NB4 (cell line): ENCODE measurements around the gene FAM227B.

Experiments used
- DNase-seq: peaks from one replicate; pipeline ENCODE4 v3.0.0; 2010; ENCODE audit warnings: low read depth
- H3K4me3 ChIP-seq: one replicate; pipeline ENCODE4 v1.5.1; 2011; ENCODE audit warnings: mild to moderate bottlenecking, low read depth, low read length, moderate library complexity
- MYC ChIP-seq: IDR thresholded peaks from 2 replicates; pipeline ENCODE4 v1.6.1; 2011; ENCODE audit warnings: low read depth, low read length
- POLR2A ChIP-seq: IDR thresholded peaks from 2 replicates; pipeline ENCODE4 v1.6.1; 2011; ENCODE audit warnings: mild to moderate bottlenecking; ENCODE audit not compliant: insufficient read length; ENCODE audit errors: extremely low read depth
- TF ChIP-seq, protein P1 (sequence below): IDR thresholded peaks from one replicate; pipeline ENCODE4 v1.5.1; 2012; ENCODE audit warnings: low read depth, low read length
- TF ChIP-seq, protein P2 (sequence below): IDR thresholded peaks from 2 replicates; pipeline ENCODE4 v1.6.1; 2011; ENCODE audit warnings: low read depth, low read length

FAM227B gene

DNA sequence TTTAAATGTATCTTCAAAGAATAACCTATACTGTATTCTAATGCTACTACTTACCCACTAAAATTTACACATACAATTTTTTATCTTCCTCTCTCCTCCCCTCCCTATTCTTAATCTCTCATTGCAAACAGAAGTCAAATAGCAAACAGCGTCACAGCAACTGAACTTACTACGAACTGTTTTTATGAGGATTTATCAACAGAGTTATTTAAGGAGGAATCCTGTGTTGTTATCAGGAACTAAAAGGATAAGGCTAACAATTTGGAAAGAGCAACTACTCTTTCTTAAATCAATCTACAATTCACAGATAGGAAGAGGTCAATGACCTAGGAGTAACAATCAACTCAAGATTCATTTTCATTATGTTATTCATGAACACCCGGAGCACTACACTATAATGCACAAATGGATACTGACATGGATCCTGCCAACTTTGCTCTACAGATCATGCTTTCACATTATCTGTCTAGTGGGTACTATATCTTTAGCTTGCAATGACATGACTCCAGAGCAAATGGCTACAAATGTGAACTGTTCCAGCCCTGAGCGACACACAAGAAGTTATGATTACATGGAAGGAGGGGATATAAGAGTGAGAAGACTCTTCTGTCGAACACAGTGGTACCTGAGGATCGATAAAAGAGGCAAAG, 196.6 kb downstream of the FAM227B start:
- H3K4me3 ChIP-seq: no peak overlapping the region
- TF ChIP-seq, protein P1, sequence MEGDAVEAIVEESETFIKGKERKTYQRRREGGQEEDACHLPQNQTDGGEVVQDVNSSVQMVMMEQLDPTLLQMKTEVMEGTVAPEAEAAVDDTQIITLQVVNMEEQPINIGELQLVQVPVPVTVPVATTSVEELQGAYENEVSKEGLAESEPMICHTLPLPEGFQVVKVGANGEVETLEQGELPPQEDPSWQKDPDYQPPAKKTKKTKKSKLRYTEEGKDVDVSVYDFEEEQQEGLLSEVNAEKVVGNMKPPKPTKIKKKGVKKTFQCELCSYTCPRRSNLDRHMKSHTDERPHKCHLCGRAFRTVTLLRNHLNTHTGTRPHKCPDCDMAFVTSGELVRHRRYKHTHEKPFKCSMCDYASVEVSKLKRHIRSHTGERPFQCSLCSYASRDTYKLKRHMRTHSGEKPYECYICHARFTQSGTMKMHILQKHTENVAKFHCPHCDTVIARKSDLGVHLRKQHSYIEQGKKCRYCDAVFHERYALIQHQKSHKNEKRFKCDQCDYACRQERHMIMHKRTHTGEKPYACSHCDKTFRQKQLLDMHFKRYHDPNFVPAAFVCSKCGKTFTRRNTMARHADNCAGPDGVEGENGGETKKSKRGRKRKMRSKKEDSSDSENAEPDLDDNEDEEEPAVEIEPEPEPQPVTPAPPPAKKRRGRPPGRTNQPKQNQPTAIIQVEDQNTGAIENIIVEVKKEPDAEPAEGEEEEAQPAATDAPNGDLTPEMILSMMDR: no peak
- TF ChIP-seq, protein P2, sequence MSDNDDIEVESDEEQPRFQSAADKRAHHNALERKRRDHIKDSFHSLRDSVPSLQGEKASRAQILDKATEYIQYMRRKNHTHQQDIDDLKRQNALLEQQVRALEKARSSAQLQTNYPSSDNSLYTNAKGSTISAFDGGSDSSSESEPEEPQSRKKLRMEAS: no peak
- TF ChIP-seq MYC (no peak), POLR2A (no peak)
- DNase-seq: no peak

DNA sequence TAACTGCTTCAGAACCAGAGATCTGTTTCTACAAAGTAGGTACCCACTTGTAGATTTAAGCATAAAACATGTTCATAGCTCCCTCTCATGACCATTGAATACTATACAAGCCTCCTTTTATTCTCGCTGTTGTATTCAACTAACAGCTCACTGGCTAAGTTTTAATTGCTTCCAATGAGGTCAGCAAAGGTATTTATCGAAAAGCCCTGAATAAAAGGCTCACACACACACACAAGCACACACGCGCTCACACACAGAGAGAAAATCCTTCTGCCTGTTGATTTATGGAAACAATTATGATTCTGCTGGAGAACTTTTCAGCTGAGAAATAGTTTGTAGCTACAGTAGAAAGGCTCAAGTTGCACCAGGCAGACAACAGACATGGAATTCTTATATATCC, 197.6 kb downstream of the FAM227B start, which contains the start of gene FGF7:
FGF7 (plus strand) TSS at position 222 of the 400 bp plus-strand sequence. CDS start 1,056 bp downstream, outside the sequence.
- DNase-seq: peak; percentile 14
- TF ChIP-seq, protein P1: no peak
- TF ChIP-seq, protein P2: no peak
- TF ChIP-seq POLR2A: no peak
- TF ChIP-seq MYC: no peak
- H3K4me3 ChIP-seq: peak within 1 kb of the TSS; percentile 22

DNA sequence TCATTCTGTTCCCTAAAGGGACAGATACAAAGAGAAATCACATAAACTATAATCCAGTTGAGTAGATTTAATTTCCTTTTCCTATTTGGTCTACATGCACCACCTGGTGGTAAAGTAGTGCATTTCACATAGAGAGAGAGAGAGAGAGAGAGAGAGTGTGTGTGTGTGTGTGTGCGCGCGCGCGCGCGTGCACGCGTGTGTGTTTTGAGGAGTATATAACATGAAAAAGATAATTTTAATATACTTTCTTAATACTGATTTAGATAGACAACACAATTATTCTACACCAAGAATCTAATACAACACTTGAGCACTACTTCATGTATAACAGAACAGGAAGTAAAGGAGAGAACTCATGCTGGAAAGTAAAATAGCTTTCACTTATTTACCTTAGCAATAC, 198.6 kb downstream of the FAM227B start:
- H3K4me3 ChIP-seq: peak overlapping the region; percentile 22
- DNase-seq: peak; percentile 67
- TF ChIP-seq, protein P1: peak; percentile 41
- no peak for TF ChIP-seq MYC

DNA sequence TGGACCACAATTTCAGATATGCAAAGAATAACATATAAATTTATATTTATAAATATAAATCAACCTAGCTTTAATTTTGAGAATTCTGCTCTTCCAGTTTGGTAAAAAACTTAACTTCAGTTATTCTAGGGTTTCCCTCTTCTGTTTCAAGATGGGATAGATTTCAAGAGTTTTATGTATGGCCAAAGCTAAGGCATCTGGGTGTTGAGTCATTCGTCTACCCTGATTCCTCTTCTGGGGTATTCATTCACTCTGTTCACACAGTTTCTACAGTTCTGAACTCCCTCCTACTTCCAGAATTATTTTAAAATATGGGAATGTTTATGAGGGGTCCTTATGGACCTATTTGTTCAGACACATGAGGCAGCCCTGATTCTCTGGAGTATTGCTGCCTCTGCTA, 201.8 kb downstream of the FAM227B start:
- no peak for DNase-seq
- TF ChIP-seq, protein P2: no peak
- no peak overlapping the region for H3K4me3 ChIP-seq

DNA sequence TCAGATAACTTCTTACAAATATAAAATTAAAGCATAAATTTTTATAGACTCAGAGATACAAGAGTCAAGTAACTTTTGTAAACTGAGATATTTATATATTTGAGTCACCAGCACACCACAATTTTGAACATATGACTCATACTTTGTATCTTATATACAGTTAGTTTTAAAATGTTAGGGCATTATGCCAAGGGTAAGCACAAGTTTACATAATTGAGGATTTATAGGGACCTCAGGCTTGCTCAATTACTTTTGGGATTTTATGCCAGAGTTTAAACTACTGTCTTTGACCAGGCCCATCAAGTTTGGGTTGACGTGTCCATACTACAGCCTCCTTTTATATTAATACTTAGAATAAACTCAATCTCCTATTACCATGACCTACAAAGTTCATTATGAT, 205.0 kb downstream of the FAM227B start:
- DNase-seq: no peak
- no peak overlapping the region for H3K4me3 ChIP-seq
- TF ChIP-seq, protein P2: no peak
- TF ChIP-seq, protein P1: no peak
- TF ChIP-seq POLR2A: no peak
- no peak for TF ChIP-seq MYC

DNA sequence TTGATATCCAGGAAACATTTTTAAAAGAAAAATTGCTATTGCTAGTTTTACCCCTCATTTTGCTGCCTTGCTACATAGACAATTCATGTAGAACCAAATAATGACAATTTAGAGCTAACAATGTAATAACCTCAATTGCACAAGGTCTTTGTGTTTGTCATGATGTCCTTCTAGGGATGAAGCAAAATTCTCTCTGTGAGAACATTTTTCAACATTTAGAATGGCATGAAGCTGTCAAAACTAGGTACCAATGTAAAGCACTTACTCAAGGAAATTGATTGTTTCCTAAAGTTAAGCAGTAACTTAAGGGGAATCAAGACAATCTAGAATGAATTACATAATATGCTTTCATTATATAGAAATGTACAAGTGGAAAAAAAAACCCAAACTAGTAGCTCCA, 205.5 kb downstream of the FAM227B start:
- no peak overlapping the region for H3K4me3 ChIP-seq
- no peak for DNase-seq
- TF ChIP-seq MYC (no peak), POLR2A (no peak)
- TF ChIP-seq, protein P1: no peak
- TF ChIP-seq, protein P2: no peak
